Measurements from ENCODE around the gene LCN6.
"Not testable (repeated sequence)": the region's sequence is repeated elsewhere in the genome, so short reads cannot be mapped to it uniquely, and the experiment has no call there.

GRCh38 chr9:136788644-136789522 is 40.6 kb upstream of the LCN6 start:
- TF ChIP-seq, protein P1, sequence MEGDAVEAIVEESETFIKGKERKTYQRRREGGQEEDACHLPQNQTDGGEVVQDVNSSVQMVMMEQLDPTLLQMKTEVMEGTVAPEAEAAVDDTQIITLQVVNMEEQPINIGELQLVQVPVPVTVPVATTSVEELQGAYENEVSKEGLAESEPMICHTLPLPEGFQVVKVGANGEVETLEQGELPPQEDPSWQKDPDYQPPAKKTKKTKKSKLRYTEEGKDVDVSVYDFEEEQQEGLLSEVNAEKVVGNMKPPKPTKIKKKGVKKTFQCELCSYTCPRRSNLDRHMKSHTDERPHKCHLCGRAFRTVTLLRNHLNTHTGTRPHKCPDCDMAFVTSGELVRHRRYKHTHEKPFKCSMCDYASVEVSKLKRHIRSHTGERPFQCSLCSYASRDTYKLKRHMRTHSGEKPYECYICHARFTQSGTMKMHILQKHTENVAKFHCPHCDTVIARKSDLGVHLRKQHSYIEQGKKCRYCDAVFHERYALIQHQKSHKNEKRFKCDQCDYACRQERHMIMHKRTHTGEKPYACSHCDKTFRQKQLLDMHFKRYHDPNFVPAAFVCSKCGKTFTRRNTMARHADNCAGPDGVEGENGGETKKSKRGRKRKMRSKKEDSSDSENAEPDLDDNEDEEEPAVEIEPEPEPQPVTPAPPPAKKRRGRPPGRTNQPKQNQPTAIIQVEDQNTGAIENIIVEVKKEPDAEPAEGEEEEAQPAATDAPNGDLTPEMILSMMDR (conservative IDR thresholded peaks at IDR 0.05 in 1 of 2, IDR thresholded peaks at IDR 0.05 in 1 of 2; ENCODE audit: extremely low read depth in 1 of 2, insufficient read depth in 1 of 2, low read depth in 1 of 2, low read length in 2 of 2), result not testable (repeated sequence)
- TF ChIP-seq EZH2 (IDR thresholded peaks at IDR 0.05; ENCODE audit: borderline replicate concordance, low read length), result not testable (repeated sequence)
